NCI-H748 (cell line): Measurements from ENCODE around the gene SPATA21.
A peak's percentile ranks its signal among the peaks of the same experiment; 100 is the strongest.

Experiments
- DNase-seq: peaks from one replicate; lab custom pipeline; 2025; ENCODE audit not compliant: unreplicated experiment; lab: John Stamatoyannopoulos, UW

Gene SPATA21

GRCh38 chr1:16422041-16422440 is 15.2 kb downstream of the SPATA21 start:
- DNase-seq, result no peak

- no peak for DNase-seq
Measured at GRCh38 chr1:16421201-16421600, 16.0 kb downstream of the SPATA21 start.

GRCh38 chr1:16420424-16421118 is 16.7 kb downstream of the SPATA21 start:
- DNase-seq, result no peak

- no peak for DNase-seq
Measured at GRCh38 chr1:16418823-16419425, 18.3 kb downstream of the SPATA21 start.

GRCh38 chr1:16413191-16413590 is 24.0 kb downstream of the SPATA21 start:
- DNase-seq, result no peak

GRCh38 chr1:16410803-16411202 is 26.4 kb downstream of the SPATA21 start:
- no peak for DNase-seq

- DNase-seq, result no peak
Measured at GRCh38 chr1:16409536-16410152, 27.6 kb downstream of the SPATA21 start.

GRCh38 chr1:16406868-16407267 is 30.4 kb downstream of the SPATA21 start:
- no peak for DNase-seq

- DNase-seq, result peak; percentile 3
Measured at GRCh38 chr1:16405441-16405840, 31.8 kb downstream of the SPATA21 start.

GRCh38 chr1:16402742-16403141 is 34.5 kb downstream of the SPATA21 start:
- no peak for DNase-seq

- DNase-seq, result no peak
Measured at GRCh38 chr1:16398371-16398953, 38.8 kb downstream of the SPATA21 start.

GRCh38 chr1:16397120-16397519 is 40.1 kb downstream of the SPATA21 start:
- DNase-seq, result no peak

GRCh38 chr1:16396591-16396990 is 40.6 kb downstream of the SPATA21 start:
- no peak for DNase-seq

- no peak for DNase-seq
Measured at GRCh38 chr1:16394977-16395376, 42.2 kb downstream of the SPATA21 start.

GRCh38 chr1:16393570-16394521 is 43.4 kb downstream of the SPATA21 start:
- no peak for DNase-seq

GRCh38 chr1:16392740-16393569 is 44.3 kb downstream of the SPATA21 start:
- no peak for DNase-seq

GRCh38 chr1:16391411-16391810 is 45.8 kb downstream of the SPATA21 start:
- no peak for DNase-seq

- no peak for DNase-seq
Measured at GRCh38 chr1:16387201-16388188, 49.7 kb downstream of the SPATA21 start.
